CD4-positive, alpha-beta memory T cell (primary cell): ENCODE results near the gene DLL4. TPM values are rescaled to one million over a fixed set of nuclear protein-coding genes. Genes with fewer than 3 reads are reported as not detected.
"Not testable (repeated sequence)": the region's sequence is repeated elsewhere in the genome, so short reads cannot be mapped to it uniquely, and the experiment has no call there.

Experiments
- CTCF ChIA-PET: fragments of 350-600 bp; sonication (Branson Sonifier 250); formaldehyde crosslinking; loops from one replicate; lab custom pipeline; 2021; ENCODE audit warnings: inconsistent platforms; ENCODE audit not compliant: partially characterized antibody; lab: Charles Lee
- POLR2A ChIA-PET: fragments of 350-600 bp; sonication (Branson Sonifier 250); formaldehyde crosslinking; loops from one replicate; lab custom pipeline; 2021; ENCODE audit not compliant: partially characterized antibody; lab: Charles Lee
- DNase-seq, 5 donors: peaks; one replicate each; pipeline versions ENCODE4 v3.0.0 to v3.0.0-alpha.2; 2020 to 2022; ENCODE audit warnings: mixed read lengths in 1 of 5
- H3K27ac ChIP-seq: one replicate; pipeline ENCODE4 v1.7.0; 2013; ENCODE audit warnings: low read depth, low read length
- H3K27me3 ChIP-seq: 2 replicates; pipeline ENCODE4 v1.7.0; 2013; ENCODE audit warnings: mild to moderate bottlenecking, low read length, moderate library complexity; ENCODE audit not compliant: insufficient read depth
- H3K36me3 ChIP-seq: 2 replicates; pipeline ENCODE4 v1.7.0; 2013; ENCODE audit warnings: mild to moderate bottlenecking, low read length, moderate library complexity; ENCODE audit not compliant: insufficient read depth
- H3K4me1 ChIP-seq: 2 replicates; pipeline ENCODE4 v1.7.0; 2013; ENCODE audit warnings: mild to moderate bottlenecking, low read length, moderate library complexity; ENCODE audit not compliant: insufficient read depth
- H3K4me3 ChIP-seq, 2 donors: one replicate each; pipeline ENCODE4 v1.7.0; 2013; ENCODE audit warnings: low read length in 2 of 2, mild to moderate bottlenecking in 1 of 2
- H3K9me3 ChIP-seq, 2 donors: one replicate each; pipeline ENCODE4 v1.7.0; 2013; ENCODE audit warnings: low read length in 2 of 2, control low read depth in 1 of 2; ENCODE audit not compliant: control insufficient read depth in 1 of 2
- H3K27ac Mint-ChIP-seq, 7 donors: one replicate each; pipeline ENCODE4 v1.8.0; 2020 to 2021; ENCODE audit warnings: mixed read lengths in 7 of 7, mild to moderate bottlenecking in 6 of 7, inconsistent platforms in 3 of 7, moderate library complexity in 3 of 7
- H3K27me3 Mint-ChIP-seq, 2 donors: one replicate each; pipeline ENCODE4 v1.8.0; 2020 to 2021; ENCODE audit warnings: mixed read lengths in 2 of 2
- H3K36me3 Mint-ChIP-seq, 2 donors: one replicate each; pipeline ENCODE4 v1.8.0; 2020 to 2021; ENCODE audit warnings: mixed read lengths in 2 of 2, inconsistent platforms in 1 of 2, mild to moderate bottlenecking in 1 of 2
- H3K4me1 Mint-ChIP-seq, 4 donors: one replicate each; pipeline ENCODE4 v1.8.0; 2020 to 2021; ENCODE audit warnings: mixed read lengths in 4 of 4, mild to moderate bottlenecking in 1 of 4
- H3K4me3 Mint-ChIP-seq, 8 donors: one replicate each; pipeline ENCODE4 v1.8.0; 2020 to 2021; ENCODE audit warnings: mixed read lengths in 8 of 8, mild to moderate bottlenecking in 7 of 8, moderate library complexity in 6 of 8, inconsistent platforms in 3 of 8
- H3K9me3 Mint-ChIP-seq, 8 donors: one replicate each; pipeline ENCODE4 v1.8.0; 2020 to 2021; ENCODE audit warnings: mixed read lengths in 8 of 8, mild to moderate bottlenecking in 5 of 8, inconsistent platforms in 3 of 8, moderate library complexity in 1 of 8
- intact Hi-C: fragments of 100-400 bp; cut with micrococcal nuclease; formaldehyde crosslinking; loops from one replicate; pipeline ENCODE4 v1.15.1; 2023
- polyA plus RNA-seq, 2 donors: library from polyadenylated mRNA; unstranded; fragments of 300-500 nt; fragmentation: Illumina TruSeq; gene quantifications; one replicate each; pipeline ENCODE4 v1.2.3, GENCODE V29; 2021
- total RNA-seq, 2 experiments: library from RNA; stranded (reverse); gene quantifications; one replicate each; pipeline ENCODE4 v1.2.3, GENCODE V29; 2021

DLL4 gene
- total and polyA plus RNA-seq, 4 experiments from 2014 or later, result not detected

GRCh38 chr15:40958146-40958545, 29.0 kb downstream of the DLL4 start:
- peaks cover 0 to 2% (median 0%) of the 10 kb centered on the region in 8 donors for H3K9me3 Mint-ChIP-seq
- H3K27me3 Mint-ChIP-seq, result peaks cover 1 to 2% of the 10 kb centered on the region in 2 donors
- peak overlapping the region in 1 of 7 donors; percentile 23 for H3K27ac Mint-ChIP-seq
- Histone ChIP-seq H3K27ac (no peak overlapping the region), H3K4me1 (peaks cover 6% of the 10 kb centered on the region), H3K27me3 (no peaks in the 10 kb centered on the region), H3K36me3 (no peaks in the 10 kb centered on the region), H3K4me3 (no peak overlapping the region), H3K9me3 (no peaks in the 10 kb centered on the region)
- no peak for DNase-seq
- ChIA-PET POLR2A (no interaction called here), CTCF (no interaction called here)
- peaks cover 5 to 13% (median 9%) of the 10 kb centered on the region in 4 donors for H3K4me1 Mint-ChIP-seq
- H3K4me3 Mint-ChIP-seq, result no peak overlapping the region
- peaks cover 0 to 5% of the 10 kb centered on the region in 2 donors for H3K36me3 Mint-ChIP-seq
- intact Hi-C loops, result no loop called here

- CTCF ChIA-PET, result no interaction called here
- H3K27ac Mint-ChIP-seq, result peak overlapping the region in 2 of 7 donors; percentile 22 to 61
- no peaks in the 10 kb centered on the region for H3K9me3 ChIP-seq
- POLR2A ChIA-PET, result no interaction called here
- intact Hi-C loops, result no loop called here
- peaks cover 0 to 2% of the 10 kb centered on the region in 2 donors for H3K36me3 Mint-ChIP-seq
- H3K27ac ChIP-seq, result no peak overlapping the region
- H3K27me3 Mint-ChIP-seq, result peaks cover 2% of the 10 kb centered on the region in 2 donors
- H3K4me3 Mint-ChIP-seq, result no peak overlapping the region
- peaks cover 3% of the 10 kb centered on the region for H3K4me1 ChIP-seq
- no peak overlapping the region for H3K4me3 ChIP-seq
- no peaks in the 10 kb centered on the region for H3K9me3 Mint-ChIP-seq
- no peaks in the 10 kb centered on the region for H3K36me3 ChIP-seq
- peaks cover 3 to 7% (median 5%) of the 10 kb centered on the region in 4 donors for H3K4me1 Mint-ChIP-seq
- no peak for DNase-seq
- H3K27me3 ChIP-seq, result no peaks in the 10 kb centered on the region
Measured at GRCh38 chr15:40958723-40959122, 29.6 kb downstream of the DLL4 start.

GRCh38 chr15:40959331-40960141, 30.4 kb downstream of the DLL4 start:
- Histone ChIP-seq H3K27ac (no peak overlapping the region), H3K4me3 (no peak overlapping the region), H3K4me1 (no peaks in the 10 kb centered on the region), H3K9me3 (no peaks in the 10 kb centered on the region), H3K27me3 (no peaks in the 10 kb centered on the region), H3K36me3 (no peaks in the 10 kb centered on the region)
- Mint-ChIP-seq H3K9me3 (no peaks in the 10 kb centered on the region), H3K27ac (peak overlapping the region in 1 of 7 donors; percentile 23), H3K4me1 (no peaks in the 10 kb centered on the region), H3K4me3 (no peak overlapping the region), H3K27me3 (peaks cover 2 to 5% of the 10 kb centered on the region in 2 donors), H3K36me3 (no peaks in the 10 kb centered on the region)
- CTCF ChIA-PET, result no interaction called here
- DNase-seq, result no peak
- intact Hi-C loops, result no loop called here
- POLR2A ChIA-PET, result no interaction called here

GRCh38 chr15:40960151-40960885, 31.2 kb downstream of the DLL4 start:
- no peaks in the 10 kb centered on the region for H3K27me3 ChIP-seq
- Mint-ChIP-seq H3K4me1 (no peaks in the 10 kb centered on the region), H3K27ac (no peak overlapping the region), H3K27me3 (peaks cover 2 to 6% of the 10 kb centered on the region in 2 donors), H3K9me3 (no peaks in the 10 kb centered on the region), H3K36me3 (no peaks in the 10 kb centered on the region), H3K4me3 (no peak overlapping the region)
- intact Hi-C loops, result no loop called here
- H3K36me3 ChIP-seq, result no peaks in the 10 kb centered on the region
- H3K9me3 ChIP-seq, result no peaks in the 10 kb centered on the region
- ChIA-PET POLR2A (no interaction called here), CTCF (no interaction called here)
- no peak overlapping the region for H3K4me3 ChIP-seq
- H3K4me1 ChIP-seq, result no peaks in the 10 kb centered on the region
- no peak overlapping the region for H3K27ac ChIP-seq
- DNase-seq, result no peak

GRCh38 chr15:40960925-40961324, 31.8 kb downstream of the DLL4 start:
- Histone ChIP-seq H3K4me3 (no peak overlapping the region), H3K36me3 (no peaks in the 10 kb centered on the region), H3K9me3 (no peaks in the 10 kb centered on the region), H3K27me3 (no peaks in the 10 kb centered on the region), H3K4me1 (no peaks in the 10 kb centered on the region), H3K27ac (no peak overlapping the region)
- Mint-ChIP-seq H3K36me3 (no peaks in the 10 kb centered on the region), H3K27me3 (peaks cover 2 to 6% of the 10 kb centered on the region in 2 donors), H3K9me3 (no peaks in the 10 kb centered on the region), H3K4me3 (no peak overlapping the region), H3K27ac (no peak overlapping the region), H3K4me1 (no peaks in the 10 kb centered on the region)
- ChIA-PET CTCF (no interaction called here), POLR2A (no interaction called here)
- intact Hi-C loops, result no loop called here
- DNase-seq, result no peak

GRCh38 chr15:40961740-40962139, 32.6 kb downstream of the DLL4 start:
- H3K4me3 Mint-ChIP-seq, result not testable (repeated sequence)

GRCh38 chr15:40962317-40962716, 33.2 kb downstream of the DLL4 start:
- H3K4me1 Mint-ChIP-seq, H3K9me3 ChIP-seq, H3K36me3 Mint-ChIP-seq, H3K27me3 Mint-ChIP-seq, H3K4me3 Mint-ChIP-seq, H3K9me3 Mint-ChIP-seq, H3K4me1 ChIP-seq, H3K4me3 ChIP-seq, H3K27ac Mint-ChIP-seq, POLR2A ChIA-PET, DNase-seq, H3K36me3 ChIP-seq, H3K27ac ChIP-seq, intact Hi-C loops, CTCF ChIA-PET, H3K27me3 ChIP-seq: not testable (repeated sequence)

More at GRCh38 chr15:40961740-40962139, 32.6 kb downstream of the DLL4 start:
- H3K27ac ChIP-seq, H3K36me3 ChIP-seq, H3K27me3 Mint-ChIP-seq, CTCF ChIA-PET, H3K9me3 ChIP-seq, H3K9me3 Mint-ChIP-seq, H3K27ac Mint-ChIP-seq, POLR2A ChIA-PET, H3K4me3 ChIP-seq, DNase-seq, H3K4me1 Mint-ChIP-seq, intact Hi-C loops, H3K4me1 ChIP-seq, H3K36me3 Mint-ChIP-seq, H3K27me3 ChIP-seq: not testable (repeated sequence)
